HG03558 (cell line): ENCODE measurements around the gene LCN15.

Experiments used
- ATAC-seq: cut with Tn5 transposase; IDR thresholded peaks from one replicate; pipeline ENCODE4 v1.9.1; 2021; ENCODE audit warnings: moderate number of reproducible peaks; ENCODE audit not compliant: unreplicated experiment; ENCODE audit errors: extremely low read depth

LCN15 gene

GRCh38 chr9:136743639-136744211 lies 20.6 kb downstream of the LCN15 start:
- no peak for ATAC-seq

GRCh38 chr9:136742591-136743391 lies 21.5 kb downstream of the LCN15 start, which contains the start of gene LCN10:
TSS of gene LCN10 (minus strand) at chr9:136742940. CDS start at chr9:136742903, 37 bp downstream.
- ATAC-seq, result no peak

- ATAC-seq, result no peak
Measured at GRCh38 chr9:136741883-136742571, 22.3 kb downstream of the LCN15 start.

GRCh38 chr9:136740971-136741882 lies 23.1 kb downstream of the LCN15 start:
- no peak for ATAC-seq

- ATAC-seq, result no peak
Measured at GRCh38 chr9:136740491-136740890, 23.8 kb downstream of the LCN15 start.

- no peak for ATAC-seq
Measured at GRCh38 chr9:136740069-136740468, 24.2 kb downstream of the LCN15 start.

GRCh38 chr9:136739509-136739908 lies 24.8 kb downstream of the LCN15 start:
- ATAC-seq, result no peak

- no peak for ATAC-seq
Measured at GRCh38 chr9:136738960-136739359, 25.4 kb downstream of the LCN15 start.

GRCh38 chr9:136735812-136736480 lies 28.4 kb downstream of the LCN15 start:
- ATAC-seq, result no peak

GRCh38 chr9:136734837-136735496 lies 29.4 kb downstream of the LCN15 start:
- ATAC-seq, result no peak

GRCh38 chr9:136733611-136734010 lies 30.7 kb downstream of the LCN15 start:
- no peak for ATAC-seq

- no peak for ATAC-seq
Measured at GRCh38 chr9:136732444-136733178, 31.7 kb downstream of the LCN15 start.

- no peak for ATAC-seq
Measured at GRCh38 chr9:136729926-136730325, 34.4 kb downstream of the LCN15 start.

GRCh38 chr9:136729144-136729543 lies 35.2 kb downstream of the LCN15 start:
- no peak for ATAC-seq

- ATAC-seq, result peak; percentile 18
Measured at GRCh38 chr9:136728548-136729123, 35.7 kb downstream of the LCN15 start.

- ATAC-seq, result peak; percentile 45
Measured at GRCh38 chr9:136728080-136728547, 36.2 kb downstream of the LCN15 start.

GRCh38 chr9:136726631-136727191 lies 37.6 kb downstream of the LCN15 start:
- no peak for ATAC-seq

GRCh38 chr9:136726118-136726517 lies 38.2 kb downstream of the LCN15 start:
- no peak for ATAC-seq
